Measurements from ENCODE around the gene DNHD1. TPM values are rescaled to one million over a fixed set of nuclear protein-coding genes. Genes with fewer than 3 reads are reported as not detected.

The DNHD1 gene
- total and polyA plus RNA-seq, 2 experiments from 2014 or later: 3.6 to 9.6 TPM

DNA sequence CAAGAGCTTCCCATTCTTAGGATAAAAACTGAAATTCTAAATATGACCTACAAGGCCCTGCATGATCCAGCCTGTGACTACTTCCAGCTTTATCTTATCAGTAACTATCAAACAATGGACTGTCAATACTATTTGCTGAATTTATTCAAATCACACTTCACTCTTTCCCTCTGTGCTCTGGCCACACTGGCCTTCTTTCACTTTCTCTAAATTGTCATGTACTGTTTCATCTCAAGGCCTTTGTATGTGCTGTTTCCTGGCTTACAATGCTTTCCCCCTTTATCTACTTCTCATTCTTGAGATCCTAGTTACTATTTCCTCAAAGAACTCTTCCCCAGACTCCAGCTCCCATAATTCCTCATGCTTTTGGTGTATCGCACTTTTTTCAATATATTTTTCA lies 10.1 kb upstream of the DNHD1 start:
- Histone ChIP-seq H4K20me1 (replicated peaks; ENCODE audit: insufficient read depth) (peaks cover 14% of the 10 kb centered on the region; the same call in 1 of the 2 replicates), H3K4me2 (no peak overlapping the region), H3K27ac (ENCODE audit: low read depth) (no peak overlapping the region), H3K4me1 (ENCODE audit: insufficient read depth) (0 out of 2 replicates have a peak, but pooled peaks cover 5% of the 10 kb centered on the region), H3K27me3 (ENCODE audit: insufficient read depth) (no peaks in the 10 kb centered on the region), H3K79me2 (replicated peaks; ENCODE audit: insufficient read depth) (peaks cover 27% of the 10 kb centered on the region), H2AFZ (no peak overlapping the region), H3K4me3 (no peak overlapping the region), H3F3A (replicated peaks; ENCODE audit: low read depth) (peaks cover 10% of the 10 kb centered on the region; the same call in 1 of the 2 replicates), H3K9me2 (ENCODE audit: insufficient read depth) (no peaks in the 10 kb centered on the region), H3K36me3 (ENCODE audit: insufficient read depth) (peaks cover 36% of the 10 kb centered on the region)
- no peak for DNase-seq (ENCODE audit: low spot score)
- Mint-ChIP-seq H3K9me3 (no peaks in the 10 kb centered on the region; the same call in 2 of the 3 replicates), H3K36me3 (ENCODE audit: low read depth) (peaks cover 16% of the 10 kb centered on the region), H3K27me3 (ENCODE audit: insufficient read depth, low read depth, poor library complexity) (peaks cover 4% of the 10 kb centered on the region), H3K27ac (no peak overlapping the region), H3K4me3 (no peak overlapping the region), H3K4me1 (peaks cover 3% of the 10 kb centered on the region; the same call in 1 of the 3 replicates)
- TF ChIP-seq POLR2AphosphoS5 (IDR thresholded peaks at IDR 0.05; ENCODE audit: low read depth) (no peak), ZNF114 (CRISPR knock-in tag; IDR thresholded peaks at IDR 0.05) (no peak)
- TF ChIP-seq, protein P1, sequence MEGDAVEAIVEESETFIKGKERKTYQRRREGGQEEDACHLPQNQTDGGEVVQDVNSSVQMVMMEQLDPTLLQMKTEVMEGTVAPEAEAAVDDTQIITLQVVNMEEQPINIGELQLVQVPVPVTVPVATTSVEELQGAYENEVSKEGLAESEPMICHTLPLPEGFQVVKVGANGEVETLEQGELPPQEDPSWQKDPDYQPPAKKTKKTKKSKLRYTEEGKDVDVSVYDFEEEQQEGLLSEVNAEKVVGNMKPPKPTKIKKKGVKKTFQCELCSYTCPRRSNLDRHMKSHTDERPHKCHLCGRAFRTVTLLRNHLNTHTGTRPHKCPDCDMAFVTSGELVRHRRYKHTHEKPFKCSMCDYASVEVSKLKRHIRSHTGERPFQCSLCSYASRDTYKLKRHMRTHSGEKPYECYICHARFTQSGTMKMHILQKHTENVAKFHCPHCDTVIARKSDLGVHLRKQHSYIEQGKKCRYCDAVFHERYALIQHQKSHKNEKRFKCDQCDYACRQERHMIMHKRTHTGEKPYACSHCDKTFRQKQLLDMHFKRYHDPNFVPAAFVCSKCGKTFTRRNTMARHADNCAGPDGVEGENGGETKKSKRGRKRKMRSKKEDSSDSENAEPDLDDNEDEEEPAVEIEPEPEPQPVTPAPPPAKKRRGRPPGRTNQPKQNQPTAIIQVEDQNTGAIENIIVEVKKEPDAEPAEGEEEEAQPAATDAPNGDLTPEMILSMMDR (conservative IDR thresholded peaks at IDR 0.05; ENCODE audit: low read depth in 2 of 2): no peak
- ATAC-seq: no peak

DNA sequence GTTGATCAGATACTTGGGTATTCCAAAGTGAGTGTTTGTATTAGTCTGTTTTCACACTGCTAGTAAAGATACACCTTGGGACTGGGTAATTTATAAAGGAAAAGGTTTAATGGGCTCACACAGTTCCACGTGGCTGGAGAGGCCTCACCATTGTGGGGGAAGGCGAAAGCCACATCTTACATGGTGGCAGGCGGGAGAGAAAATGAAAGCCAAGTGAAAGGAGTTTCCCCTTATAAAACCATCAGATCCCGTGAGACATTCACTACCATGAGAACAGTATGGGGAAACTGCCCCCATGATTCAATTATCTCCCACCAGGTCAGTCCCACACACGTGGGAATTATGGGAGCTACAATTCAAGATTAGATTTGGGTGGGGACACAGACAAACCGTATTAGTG lies 8.7 kb upstream of the DNHD1 start:
- Mint-ChIP-seq H3K4me3 (no peak overlapping the region), H3K36me3 (ENCODE audit: low read depth) (peaks cover 7% of the 10 kb centered on the region), H3K27ac (no peak overlapping the region), H3K4me1 (no peaks in the 10 kb centered on the region), H3K27me3 (ENCODE audit: insufficient read depth, low read depth, poor library complexity) (peaks cover 2% of the 10 kb centered on the region), H3K9me3 (no peaks in the 10 kb centered on the region; the same call in 2 of the 3 replicates)
- no peaks in the 10 kb centered on the region for H3F3A ChIP-seq (replicated peaks; ENCODE audit: low read depth)
- ATAC-seq (no peak), DNase-seq (ENCODE audit: low spot score) (no peak)
- H3K9me2 ChIP-seq (ENCODE audit: insufficient read depth): no peaks in the 10 kb centered on the region
- H3K36me3 ChIP-seq (ENCODE audit: insufficient read depth): peaks cover 25% of the 10 kb centered on the region
- H3K79me2 ChIP-seq (replicated peaks; ENCODE audit: insufficient read depth): peaks cover 13% of the 10 kb centered on the region
- H4K20me1 ChIP-seq (replicated peaks; ENCODE audit: insufficient read depth): peaks cover 7% of the 10 kb centered on the region; the same call in 1 of the 2 replicates
- H3K27me3 ChIP-seq (ENCODE audit: insufficient read depth): no peaks in the 10 kb centered on the region
- H3K4me3 ChIP-seq: no peak overlapping the region
- H3K4me1 ChIP-seq (ENCODE audit: insufficient read depth): no peaks in the 10 kb centered on the region
- no peak overlapping the region for H3K27ac ChIP-seq (ENCODE audit: low read depth)
- H2AFZ ChIP-seq: no peak overlapping the region
- H3K4me2 ChIP-seq: no peak overlapping the region
- TF ChIP-seq JUNB (IDR thresholded peaks at IDR 0.05; ENCODE audit: unreplicated experiment) (no peak), STAT1 (IDR thresholded peaks at IDR 0.05; ENCODE audit: unreplicated experiment) (no peak), CREB1 (CRISPR knock-in tag; IDR thresholded peaks at IDR 0.05; ENCODE audit: low read depth) (no peak), ZNF331 (CRISPR knock-in tag; IDR thresholded peaks at IDR 0.05; ENCODE audit: low read depth) (no peak), NANOG (IDR thresholded peaks at IDR 0.05; ENCODE audit: borderline replicate concordance) (no peak)
- TF ChIP-seq, protein P2, sequence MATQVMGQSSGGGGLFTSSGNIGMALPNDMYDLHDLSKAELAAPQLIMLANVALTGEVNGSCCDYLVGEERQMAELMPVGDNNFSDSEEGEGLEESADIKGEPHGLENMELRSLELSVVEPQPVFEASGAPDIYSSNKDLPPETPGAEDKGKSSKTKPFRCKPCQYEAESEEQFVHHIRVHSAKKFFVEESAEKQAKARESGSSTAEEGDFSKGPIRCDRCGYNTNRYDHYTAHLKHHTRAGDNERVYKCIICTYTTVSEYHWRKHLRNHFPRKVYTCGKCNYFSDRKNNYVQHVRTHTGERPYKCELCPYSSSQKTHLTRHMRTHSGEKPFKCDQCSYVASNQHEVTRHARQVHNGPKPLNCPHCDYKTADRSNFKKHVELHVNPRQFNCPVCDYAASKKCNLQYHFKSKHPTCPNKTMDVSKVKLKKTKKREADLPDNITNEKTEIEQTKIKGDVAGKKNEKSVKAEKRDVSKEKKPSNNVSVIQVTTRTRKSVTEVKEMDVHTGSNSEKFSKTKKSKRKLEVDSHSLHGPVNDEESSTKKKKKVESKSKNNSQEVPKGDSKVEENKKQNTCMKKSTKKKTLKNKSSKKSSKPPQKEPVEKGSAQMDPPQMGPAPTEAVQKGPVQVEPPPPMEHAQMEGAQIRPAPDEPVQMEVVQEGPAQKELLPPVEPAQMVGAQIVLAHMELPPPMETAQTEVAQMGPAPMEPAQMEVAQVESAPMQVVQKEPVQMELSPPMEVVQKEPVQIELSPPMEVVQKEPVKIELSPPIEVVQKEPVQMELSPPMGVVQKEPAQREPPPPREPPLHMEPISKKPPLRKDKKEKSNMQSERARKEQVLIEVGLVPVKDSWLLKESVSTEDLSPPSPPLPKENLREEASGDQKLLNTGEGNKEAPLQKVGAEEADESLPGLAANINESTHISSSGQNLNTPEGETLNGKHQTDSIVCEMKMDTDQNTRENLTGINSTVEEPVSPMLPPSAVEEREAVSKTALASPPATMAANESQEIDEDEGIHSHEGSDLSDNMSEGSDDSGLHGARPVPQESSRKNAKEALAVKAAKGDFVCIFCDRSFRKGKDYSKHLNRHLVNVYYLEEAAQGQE (IDR thresholded peaks at IDR 0.05; ENCODE audit: unreplicated experiment): no peak
- TF ChIP-seq, protein P3, sequence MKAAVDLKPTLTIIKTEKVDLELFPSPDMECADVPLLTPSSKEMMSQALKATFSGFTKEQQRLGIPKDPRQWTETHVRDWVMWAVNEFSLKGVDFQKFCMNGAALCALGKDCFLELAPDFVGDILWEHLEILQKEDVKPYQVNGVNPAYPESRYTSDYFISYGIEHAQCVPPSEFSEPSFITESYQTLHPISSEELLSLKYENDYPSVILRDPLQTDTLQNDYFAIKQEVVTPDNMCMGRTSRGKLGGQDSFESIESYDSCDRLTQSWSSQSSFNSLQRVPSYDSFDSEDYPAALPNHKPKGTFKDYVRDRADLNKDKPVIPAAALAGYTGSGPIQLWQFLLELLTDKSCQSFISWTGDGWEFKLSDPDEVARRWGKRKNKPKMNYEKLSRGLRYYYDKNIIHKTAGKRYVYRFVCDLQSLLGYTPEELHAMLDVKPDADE (IDR thresholded peaks at IDR 0.05): no peak
- TF ChIP-seq, protein P1 (conservative IDR thresholded peaks at IDR 0.05; ENCODE audit: low read depth in 2 of 2): no peak
